GM12878 (cell line): ENCODE measurements around the gene PSMB8. TPM values are rescaled to one million over a fixed set of nuclear protein-coding genes. Genes with fewer than 3 reads are reported as not detected.

Source experiments
- ATAC-seq: fragments of 200-7000 bp; cut with Tn5 transposase; 3 replicates; pipeline ENCODE4 v1.9.1; 2020; ENCODE audit warnings: mild to moderate bottlenecking, moderate library complexity
- BruUV-seq: library from RNA; stranded (reverse); fragments of 400-500 nt; replicated peaks from 2 replicates; lab custom pipeline; 2021; lab: Mats Ljungman, UMichigan
- CTCF ChIA-PET: fragments of 300-600 bp; sonication (Branson Sonifier 250); formaldehyde crosslinking; extraction: SDS; loops from one replicate; lab custom pipeline; 2021; ENCODE audit warnings: inconsistent platforms; lab: Yijun Ruan, JAX
- POLR2A ChIA-PET: fragments of 350-600 bp; formaldehyde crosslinking; extraction: SDS; loops from one replicate; lab custom pipeline; 2021; ENCODE audit warnings: inconsistent platforms; lab: Charles Lee
- RAD21 ChIA-PET: fragments of 300-600 bp; sonication (Branson Sonifier 250); formaldehyde crosslinking; loops from one replicate; lab custom pipeline; 2023; ENCODE audit warnings: antibody characterized with exemption; ENCODE audit not compliant: unreplicated experiment; lab: Charles Lee
- SMC1A ChIA-PET: fragments of 300-600 bp; sonication (Branson Sonifier 250); formaldehyde crosslinking; loops from one replicate; lab custom pipeline; 2023; ENCODE audit not compliant: unreplicated experiment, uncharacterized antibody; lab: Charles Lee
- DNase-seq: peaks from one replicate; pipeline ENCODE4 v3.0.0-alpha.2; 2011; ENCODE audit warnings: low read depth, low spot score
- FAIRE-seq: peaks from 3 replicates; lab custom pipeline; 2011; peaks lifted over from hg19 to GRCh38; lab: Jason Lieb, UNC
- H2AFZ ChIP-seq: 2 replicates; pipeline ENCODE4 v1.6.0; 2011; ENCODE audit warnings: low read depth, low read length, control low read depth; ENCODE audit not compliant: control insufficient read depth
- H3K27ac ChIP-seq: 2 replicates; pipeline ENCODE4 v1.5.1; 2011; ENCODE audit warnings: control low read depth; ENCODE audit not compliant: control insufficient read depth, insufficient read depth
- H3K27me3 ChIP-seq, 2 experiments: replicated peaks in 1 of 2; 2 replicates each; pipeline versions ENCODE4 v1.6.0 to v1.6.1; 2011; ENCODE audit warnings: low read length in 1 of 2; ENCODE audit not compliant: control insufficient read depth in 2 of 2, insufficient read depth in 2 of 2
- H3K36me3 ChIP-seq, 2 experiments: 2 replicates each; pipeline ENCODE4 v1.5.1; 2011; ENCODE audit warnings: low read length in 1 of 2; ENCODE audit not compliant: control insufficient read depth in 2 of 2, insufficient read depth in 2 of 2
- H3K4me1 ChIP-seq: 2 replicates; pipeline ENCODE4 v1.6.1; 2011; ENCODE audit warnings: mild to moderate bottlenecking, low read length, moderate library complexity, mixed read lengths; ENCODE audit not compliant: control insufficient read depth, insufficient read depth
- H3K4me2 ChIP-seq: 2 replicates; pipeline ENCODE4 v1.6.0; 2011; ENCODE audit warnings: control low read depth; ENCODE audit not compliant: control insufficient read depth, insufficient read depth
- H3K4me3 ChIP-seq: fragments of 200-600 bp; sonication (generic); 2 replicates; pipeline ENCODE4 v1.5.1; 2016
- H3K79me2 ChIP-seq: 2 replicates; pipeline ENCODE4 v1.6.0; 2011; ENCODE audit warnings: low read length; ENCODE audit not compliant: control insufficient read depth, insufficient read depth
- H3K9ac ChIP-seq: 2 replicates; pipeline ENCODE4 v1.8.0; 2011; ENCODE audit warnings: low read length, control low read depth, mixed read lengths; ENCODE audit not compliant: control insufficient read depth, insufficient read depth
- H3K9me3 ChIP-seq: replicated peaks from 3 replicates; pipeline ENCODE4 v1.5.1; 2011; ENCODE audit warnings: mild to moderate bottlenecking, low read length; ENCODE audit not compliant: control insufficient read depth, insufficient read depth
- H4K20me1 ChIP-seq: 2 replicates; pipeline ENCODE4 v1.6.0; 2011; ENCODE audit not compliant: control insufficient read depth, insufficient read depth
- BACH1 ChIP-seq: fragments of 450-650 bp; IDR thresholded peaks from 2 replicates; pipeline ENCODE4 v1.6.1; 2017; ENCODE audit warnings: mild to moderate bottlenecking, borderline replicate concordance
- BCL3 ChIP-seq: IDR thresholded peaks from 2 replicates; pipeline ENCODE4 v1.6.1; 2011; ENCODE audit warnings: borderline replicate concordance, low read depth, mild to moderate bottlenecking, moderate library complexity, low read length; ENCODE audit not compliant: insufficient read depth, poor library complexity, severe bottlenecking
- CHD1 ChIP-seq: IDR thresholded peaks from 2 replicates; pipeline ENCODE4 v1.6.1; 2012; ENCODE audit warnings: low read depth, low read length, improper control_type of control experiment
- GATAD2B ChIP-seq: fragments of 450-650 bp; conservative IDR thresholded peaks from 2 replicates; pipeline ENCODE4 v1.6.1; 2017; ENCODE audit warnings: low read depth, mild to moderate bottlenecking, moderate library complexity
- HDAC2 ChIP-seq: fragments of 200-600 bp; sonication (generic); IDR thresholded peaks from 2 replicates; pipeline ENCODE4 v1.6.1; 2017
- HDGF ChIP-seq: fragments of 450-650 bp; IDR thresholded peaks from 2 replicates; pipeline ENCODE4 v1.6.1; 2016; ENCODE audit warnings: antibody characterized with exemption
- LARP7 ChIP-seq: fragments of 450-650 bp; IDR thresholded peaks from 2 replicates; pipeline ENCODE4 v1.6.1; 2017; ENCODE audit warnings: mild to moderate bottlenecking
- NR2C1 ChIP-seq: fragments of 450-650 bp; IDR thresholded peaks from 2 replicates; pipeline ENCODE4 v1.6.1; 2017; ENCODE audit warnings: antibody characterized with exemption, mild to moderate bottlenecking, moderate library complexity
- RAD51 ChIP-seq: fragments of 450-650 bp; IDR thresholded peaks from 2 replicates; pipeline ENCODE4 v1.6.1; 2016; ENCODE audit warnings: moderate library complexity, mild to moderate bottlenecking, inconsistent platforms
- RB1 ChIP-seq: fragments of 450-650 bp; formaldehyde crosslinking; IDR thresholded peaks from 2 replicates; pipeline ENCODE4 v1.6.1; 2017; ENCODE audit warnings: mild to moderate bottlenecking, borderline replicate concordance
- SMC3 ChIP-seq: IDR thresholded peaks from 2 replicates; pipeline ENCODE4 v1.6.1; 2011; ENCODE audit warnings: low read length, improper control_type of control experiment, borderline replicate concordance
- WRNIP1 ChIP-seq: IDR thresholded peaks from 2 replicates; pipeline ENCODE4 v1.6.1; 2011; ENCODE audit warnings: low read depth, low read length, improper control_type of control experiment, borderline replicate concordance
- ZNF217 ChIP-seq: fragments of 450-650 bp; IDR thresholded peaks from 2 replicates; pipeline ENCODE4 v1.6.1; 2017; ENCODE audit warnings: antibody characterized with exemption, mild to moderate bottlenecking
- ZNF274 ChIP-seq: IDR thresholded peaks from one replicate; pipeline ENCODE4 v1.8.0; 2011; ENCODE audit not compliant: insufficient read length, insufficient read depth
- WGBS: methylation state at CpG from one replicate; pipeline ENCODE4 v1.1.6; 2016; ENCODE audit warnings: low lambda C conversion rate; ENCODE audit not compliant: insufficient replicate concordance, insufficient coverage; ENCODE audit errors: missing lambda C conversion rate; 5-methylcytosine and 5-hydroxymethylcytosine counted together
- in situ Hi-C: fragments of 300-500 bp; cut with MboI; formaldehyde crosslinking; loops from 9 replicates; pipeline ENCODE4 v1.14.3; 2018; ENCODE audit warnings: mixed read lengths
- intact Hi-C: fragments of 100-400 bp; cut with micrococcal nuclease; formaldehyde crosslinking; loops from one replicate; pipeline ENCODE4 v1.14.2; 2022; ENCODE audit not compliant: unreplicated experiment
- polyA plus RNA-seq, 11 experiments: library from polyadenylated mRNA; depleted of rRNA in 4 of 11; unstranded in 6 of 11; stranded (reverse) in 5 of 11; fragments of >200 nt; fragmentation: Nextera tagmentation in 4 of 11; fragmentation: Illumina TruSeq in 1 of 11; extraction: Ambion mirVana in 4 of 11; extraction: Trizol in 1 of 11; gene quantifications; 1 replicate in 1 of 11; 2 replicates in 10 of 11; pipeline versions ENCODE4 v1.2.1 to v1.2.3, GENCODE V29; 2011 to 2016; ENCODE audit warnings: inconsistent platforms in 2 of 11, missing spikeins in 2 of 11, low read depth in 1 of 11
- total RNA-seq, 4 experiments: library from RNA; depleted of rRNA in 3 of 4; stranded (reverse); fragments of >200 nt in 3 of 4; fragmentation: Illumina TruSeq in 1 of 4; extraction: Trizol in 1 of 4; gene quantifications; 2 replicates each; pipeline versions ENCODE4 v1.2.1 to v1.2.3, GENCODE V29; 2013 to 2021
- TF ChIP-seq, protein P1 (sequence below): fragments of 450-650 bp; IDR thresholded peaks from 2 replicates; pipeline ENCODE4 v1.6.1; 2016; ENCODE audit warnings: mild to moderate bottlenecking
- TF ChIP-seq, protein P2 (sequence below), 3 experiments: IDR thresholded peaks in 2 of 3; conservative IDR thresholded peaks in 1 of 3; 2 replicates each; pipeline ENCODE4 v1.5.1; 2011; ENCODE audit warnings: low read depth in 3 of 3, low read length in 3 of 3, mild to moderate bottlenecking in 3 of 3, control low read depth in 2 of 3, moderate library complexity in 2 of 3, inconsistent platforms in 1 of 3, mixed read lengths in 1 of 3; ENCODE audit not compliant: control insufficient read depth in 2 of 3, insufficient read depth in 1 of 3; ENCODE audit errors: extremely low read depth in 1 of 3
- TF ChIP-seq, protein P3 (sequence below): fragments of 450-650 bp; IDR thresholded peaks from 2 replicates; pipeline ENCODE4 v1.6.1; 2016; ENCODE audit warnings: mild to moderate bottlenecking

Gene PSMB8
- total and polyA plus RNA-seq, 10 of the 15 experiments (the other 5 are each of a cell fraction or from before 2014, with no cell fraction given): 304 to 557 (median 379) TPM

DNA sequence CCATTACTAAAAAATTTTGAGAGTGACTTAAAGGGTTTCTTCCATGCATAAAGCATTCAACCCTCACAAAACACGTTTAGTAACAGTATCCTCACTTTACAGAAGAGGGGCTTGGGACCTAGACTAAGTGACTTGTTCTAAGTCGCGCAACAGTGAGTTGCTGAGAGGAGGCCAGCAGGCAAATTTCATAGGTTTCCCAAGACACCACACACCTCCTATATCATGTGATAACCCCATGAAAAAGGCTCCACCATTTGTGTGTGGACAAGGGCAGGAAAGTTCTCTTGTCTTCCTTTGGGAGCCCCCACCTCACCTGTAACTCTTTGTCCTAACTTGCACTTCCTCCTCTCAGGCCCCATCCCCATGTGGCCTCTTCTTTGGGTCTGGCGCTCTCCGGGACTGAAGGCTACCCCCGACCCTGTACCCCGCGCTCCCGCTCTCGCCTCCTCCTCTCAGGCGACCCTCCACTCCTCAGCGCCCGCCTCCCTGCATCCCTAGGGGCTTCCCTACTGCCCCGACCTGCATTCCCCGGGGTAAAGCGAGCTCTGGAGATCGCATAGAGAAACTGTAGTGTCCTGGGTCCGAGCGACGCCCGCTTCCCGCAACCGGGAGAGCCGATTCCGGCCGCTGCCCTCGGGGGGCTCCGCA, 392 bp downstream of the PSMB8 start:
- DNase-seq (no peak), ATAC-seq (no peak), FAIRE-seq (no peak)
- H3K79me2 ChIP-seq: peaks cover 69% of the 10 kb centered on the region
- no peaks in the 10 kb centered on the region for H3K27me3 ChIP-seq
- peak overlapping the region; percentile 99 for H3K9ac ChIP-seq
- ChIA-PET SMC1A (interaction anchor here (1.7 to 6.8 kb wide), 7 partner anchors 11 to 140 kb away, joined by 7 to 226 read pairs (median 50); partner anchors contain the start of genes HLA-DMA, PSMB9 and TAP1), CTCF (interaction anchor here (0.9 to 10.7 kb wide), 6 partner anchors 13 to 141 kb away, joined by 3 to 311 read pairs (median 8); partner anchors contain the start of genes HLA-DMA, PSMB9 and TAP1), RAD21 (interaction anchor here (1.2 to 10.5 kb wide), 5 partner anchors 13 to 141 kb away, joined by 3 to 269 read pairs (median 27); partner anchors contain the start of genes PSMB9 and TAP1)
- no peaks in the 10 kb centered on the region; the same call in 1 of the 2 replicates for H4K20me1 ChIP-seq
- peaks cover 5 to 43% of the 10 kb centered on the region in 2 experiments for H3K36me3 ChIP-seq
- 2% methylated on average over 24 of the region's 28 CpGs for WGBS
- in situ Hi-C loops: no loop called here
- no TSS peak for BruUV-seq
- H3K4me2 ChIP-seq: peak overlapping the region; percentile 99
- H3K4me3 ChIP-seq: peak overlapping the region; percentile 96
- peaks cover 69% of the 10 kb centered on the region for H3K4me1 ChIP-seq
- intact Hi-C loops: loop anchor here (5.0 kb wide), 1 partner anchor 129 kb away; no protein-coding TSS in a partner anchor
- no peak overlapping the region; the same call in 1 of the 2 replicates for H2AFZ ChIP-seq
- TF ChIP-seq BACH1 (0 out of 2 replicates have a peak, but pooled peaks have one; percentile 21), SMC3 (no peak), HDGF (peak; percentile 63; the same call in 1 of the 2 replicates), RAD51 (peak; percentile 53), ZNF274 (no peak), CHD1 (peak; percentile 31; the same call in 1 of the 2 replicates), LARP7 (peak; percentile 63), GATAD2B (peak; percentile 59; the same call in 1 of the 2 replicates), WRNIP1 (0 out of 2 replicates have a peak, but pooled peaks have one; percentile 52), BCL3 (peak; percentile 9), ZNF217 (no peak), RB1 (peak; percentile 27; the same call in 1 of the 2 replicates), HDAC2 (0 out of 2 replicates have a peak, but pooled peaks have one; percentile 30), NR2C1 (no peak)
- TF ChIP-seq, protein P1, sequence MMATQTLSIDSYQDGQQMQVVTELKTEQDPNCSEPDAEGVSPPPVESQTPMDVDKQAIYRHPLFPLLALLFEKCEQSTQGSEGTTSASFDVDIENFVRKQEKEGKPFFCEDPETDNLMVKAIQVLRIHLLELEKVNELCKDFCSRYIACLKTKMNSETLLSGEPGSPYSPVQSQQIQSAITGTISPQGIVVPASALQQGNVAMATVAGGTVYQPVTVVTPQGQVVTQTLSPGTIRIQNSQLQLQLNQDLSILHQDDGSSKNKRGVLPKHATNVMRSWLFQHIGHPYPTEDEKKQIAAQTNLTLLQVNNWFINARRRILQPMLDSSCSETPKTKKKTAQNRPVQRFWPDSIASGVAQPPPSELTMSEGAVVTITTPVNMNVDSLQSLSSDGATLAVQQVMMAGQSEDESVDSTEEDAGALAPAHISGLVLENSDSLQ: peak; percentile 14; the same call in 1 of the 2 replicates
- TF ChIP-seq, protein P2, sequence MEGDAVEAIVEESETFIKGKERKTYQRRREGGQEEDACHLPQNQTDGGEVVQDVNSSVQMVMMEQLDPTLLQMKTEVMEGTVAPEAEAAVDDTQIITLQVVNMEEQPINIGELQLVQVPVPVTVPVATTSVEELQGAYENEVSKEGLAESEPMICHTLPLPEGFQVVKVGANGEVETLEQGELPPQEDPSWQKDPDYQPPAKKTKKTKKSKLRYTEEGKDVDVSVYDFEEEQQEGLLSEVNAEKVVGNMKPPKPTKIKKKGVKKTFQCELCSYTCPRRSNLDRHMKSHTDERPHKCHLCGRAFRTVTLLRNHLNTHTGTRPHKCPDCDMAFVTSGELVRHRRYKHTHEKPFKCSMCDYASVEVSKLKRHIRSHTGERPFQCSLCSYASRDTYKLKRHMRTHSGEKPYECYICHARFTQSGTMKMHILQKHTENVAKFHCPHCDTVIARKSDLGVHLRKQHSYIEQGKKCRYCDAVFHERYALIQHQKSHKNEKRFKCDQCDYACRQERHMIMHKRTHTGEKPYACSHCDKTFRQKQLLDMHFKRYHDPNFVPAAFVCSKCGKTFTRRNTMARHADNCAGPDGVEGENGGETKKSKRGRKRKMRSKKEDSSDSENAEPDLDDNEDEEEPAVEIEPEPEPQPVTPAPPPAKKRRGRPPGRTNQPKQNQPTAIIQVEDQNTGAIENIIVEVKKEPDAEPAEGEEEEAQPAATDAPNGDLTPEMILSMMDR (IDR thresholded peaks at IDR 0.05 in 2 of 3, conservative IDR thresholded peaks at IDR 0.05 in 1 of 3; ENCODE audit: control insufficient read depth in 2 of 3, extremely low read depth in 1 of 3, insufficient read depth in 1 of 3, low read depth in 3 of 3, low read length in 3 of 3): 0 out of 6 replicates have a peak, but pooled peaks of 1 of the 3 experiments have one; percentile 1
- TF ChIP-seq, protein P3, sequence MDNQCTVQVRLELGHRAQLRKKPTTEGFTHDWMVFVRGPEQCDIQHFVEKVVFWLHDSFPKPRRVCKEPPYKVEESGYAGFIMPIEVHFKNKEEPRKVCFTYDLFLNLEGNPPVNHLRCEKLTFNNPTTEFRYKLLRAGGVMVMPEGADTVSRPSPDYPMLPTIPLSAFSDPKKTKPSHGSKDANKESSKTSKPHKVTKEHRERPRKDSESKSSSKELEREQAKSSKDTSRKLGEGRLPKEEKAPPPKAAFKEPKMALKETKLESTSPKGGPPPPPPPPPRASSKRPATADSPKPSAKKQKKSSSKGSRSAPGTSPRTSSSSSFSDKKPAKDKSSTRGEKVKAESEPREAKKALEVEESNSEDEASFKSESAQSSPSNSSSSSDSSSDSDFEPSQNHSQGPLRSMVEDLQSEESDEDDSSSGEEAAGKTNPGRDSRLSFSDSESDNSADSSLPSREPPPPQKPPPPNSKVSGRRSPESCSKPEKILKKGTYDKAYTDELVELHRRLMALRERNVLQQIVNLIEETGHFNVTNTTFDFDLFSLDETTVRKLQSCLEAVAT: 0 out of 2 replicates have a peak, but pooled peaks have one; percentile 11
- TF ChIP-seq, all 136 proteins: peak for 13
- Histone ChIP-seq H3K27ac (peak overlapping the region; percentile 96), H3K9me3 (no peaks in the 10 kb centered on the region)
- POLR2A ChIA-PET: interaction anchor here (0.5 to 10.5 kb wide), 9 partner anchors 13 to 648 kb away, joined by 3 to 357 read pairs (median 5); partner anchors contain the start of genes HLA-DMA, HLA-DPA1, PSMB9 and TAP1
